GM18873 (cell line): ENCODE data around the gene SCUBE1.

Experiments
- ATAC-seq: cut with Tn5 transposase; IDR thresholded peaks from one replicate; pipeline ENCODE4 v1.9.1; 2021; ENCODE audit warnings: mild to moderate bottlenecking, moderate library complexity, moderate number of reproducible peaks; ENCODE audit not compliant: unreplicated experiment, low FRiP score

Gene SCUBE1

GRCh38 chr22:43267332-43267980 is 75.7 kb downstream of the SCUBE1 start:
- no peak for ATAC-seq

GRCh38 chr22:43266076-43266475 is 77.1 kb downstream of the SCUBE1 start:
- ATAC-seq, result no peak

GRCh38 chr22:43263645-43264514 is 79.3 kb downstream of the SCUBE1 start:
- ATAC-seq, result no peak

GRCh38 chr22:43262990-43263644 is 80.1 kb downstream of the SCUBE1 start:
- ATAC-seq, result no peak

- ATAC-seq, result no peak
Observed at GRCh38 chr22:43260331-43261231, 82.6 kb downstream of the SCUBE1 start.

GRCh38 chr22:43257961-43258360 is 85.2 kb downstream of the SCUBE1 start:
- ATAC-seq, result no peak

GRCh38 chr22:43257549-43257948 is 85.6 kb downstream of the SCUBE1 start:
- no peak for ATAC-seq

- no peak for ATAC-seq
Observed at GRCh38 chr22:43256976-43257545, 86.1 kb downstream of the SCUBE1 start.

GRCh38 chr22:43256569-43256968 is 86.6 kb downstream of the SCUBE1 start:
- ATAC-seq, result no peak

- ATAC-seq, result no peak
Observed at GRCh38 chr22:43255299-43255698, 87.9 kb downstream of the SCUBE1 start.

GRCh38 chr22:43253839-43254238 is 89.3 kb downstream of the SCUBE1 start:
- no peak for ATAC-seq

GRCh38 chr22:43252319-43252718 is 90.9 kb downstream of the SCUBE1 start:
- no peak for ATAC-seq

GRCh38 chr22:43249789-43250471 is 93.2 kb downstream of the SCUBE1 start:
- no peak for ATAC-seq

GRCh38 chr22:43247546-43248260 is 95.5 kb downstream of the SCUBE1 start:
- ATAC-seq, result no peak

GRCh38 chr22:43246188-43246587 is 97.0 kb downstream of the SCUBE1 start:
- no peak for ATAC-seq

GRCh38 chr22:43245717-43246116 is 97.5 kb downstream of the SCUBE1 start:
- no peak for ATAC-seq

- no peak for ATAC-seq
Observed at GRCh38 chr22:43244803-43245527, 98.2 kb downstream of the SCUBE1 start.

- no peak for ATAC-seq
Observed at GRCh38 chr22:43244402-43244801, 98.8 kb downstream of the SCUBE1 start.
